Stimulated activated CD4-positive, alpha-beta T cell treated with anti-CD3 and anti-CD28 coated beads, Interleukin-4, amount 100 ng/mL, for 4 hours (primary cell): ENCODE results near the gene LCN15.

ENCODE experiments used
- DNase-seq, 2 experiments: peaks; one replicate each; pipeline ENCODE4 v3.0.0-alpha.2; 2020

The LCN15 gene

GRCh38 chr9:136754626-136755301 lies 9.6 kb downstream of the LCN15 start:
- DNase-seq, result no peak

- no peak for DNase-seq
Observed at GRCh38 chr9:136754059-136754572, 10.2 kb downstream of the LCN15 start.

- DNase-seq, result no peak
Observed at GRCh38 chr9:136753371-136754058, 10.8 kb downstream of the LCN15 start.

- no peak for DNase-seq
Observed at GRCh38 chr9:136751814-136752213, 12.5 kb downstream of the LCN15 start.

GRCh38 chr9:136751244-136751643 lies 13.1 kb downstream of the LCN15 start:
- DNase-seq, result no peak

- DNase-seq, result no peak
Observed at GRCh38 chr9:136750526-136750925, 13.8 kb downstream of the LCN15 start.

GRCh38 chr9:136748666-136749611 lies 15.4 kb downstream of the LCN15 start:
- no peak for DNase-seq

- no peak for DNase-seq
Observed at GRCh38 chr9:136748201-136748600, 16.1 kb downstream of the LCN15 start, which contains the start of gene LCN6. Gene LCN6, minus strand, starts transcription at chr9:136748525. Its CDS starts 42 bp downstream, at chr9:136748483.

- no peak for DNase-seq
Observed at GRCh38 chr9:136747161-136748060, 16.9 kb downstream of the LCN15 start.

- no peak for DNase-seq
Observed at GRCh38 chr9:136746621-136747020, 17.7 kb downstream of the LCN15 start.

GRCh38 chr9:136746155-136746490 lies 18.2 kb downstream of the LCN15 start:
- no peak for DNase-seq

- no peak for DNase-seq
Observed at GRCh38 chr9:136745389-136746154, 18.7 kb downstream of the LCN15 start.

GRCh38 chr9:136744773-136745172 lies 19.5 kb downstream of the LCN15 start:
- no peak for DNase-seq

- no peak for DNase-seq
Observed at GRCh38 chr9:136743639-136744211, 20.6 kb downstream of the LCN15 start.

- DNase-seq, result no peak
Observed at GRCh38 chr9:136742591-136743391, 21.5 kb downstream of the LCN15 start, which contains the start of gene LCN10. Gene LCN10, minus strand, starts transcription at chr9:136742940. Its CDS starts 37 bp downstream, at chr9:136742903.

GRCh38 chr9:136741883-136742571 lies 22.3 kb downstream of the LCN15 start:
- DNase-seq, result peak; percentile 43 to 55

GRCh38 chr9:136740971-136741882 lies 23.1 kb downstream of the LCN15 start:
- no peak for DNase-seq

- DNase-seq, result no peak
Observed at GRCh38 chr9:136740491-136740890, 23.8 kb downstream of the LCN15 start.
